Neural progenitor cell (in vitro differentiated cells): ENCODE results near the gene HUS1.

Source experiments
- CTCF ChIP-seq: fragments of 200-600 bp; sonication (generic); IDR thresholded peaks from 2 replicates; pipeline ENCODE4 v1.5.1; 2017; ENCODE audit warnings: antibody characterized with exemption, mild to moderate bottlenecking
- EZH2phosphoT487 ChIP-seq: fragments of 200-600 bp; sonication (generic); IDR thresholded peaks from 2 replicates; pipeline ENCODE4 v1.6.1; 2017; ENCODE audit warnings: antibody characterized with exemption

GRCh38 chr7:47947355-47947749, 32.1 kb downstream of the HUS1 start:
- TF ChIP-seq CTCF = no peak
- no peak for TF ChIP-seq EZH2phosphoT487
